Measurements from ENCODE around the gene NOC4L. TPM values are rescaled to one million over a fixed set of nuclear protein-coding genes. Genes with fewer than 3 reads are reported as not detected.
A peak's percentile ranks its signal among the peaks of the same experiment; 100 is the strongest.
"Not testable (repeated sequence)": the region's sequence is repeated elsewhere in the genome, so short reads cannot be mapped to it uniquely, and the experiment has no call there.

The NOC4L gene
- total and polyA plus RNA-seq, 2 of the 4 experiments (the other 2 are of a cell fraction), result 5.2 to 13.4 TPM

- Histone ChIP-seq H3K27me3 (ENCODE audit: control insufficient read depth, insufficient read depth, low read length) (no peaks in the 10 kb centered on the region), H3K79me1 (ENCODE audit: low read depth in 1 of 2, low read length in 2 of 2) (no peaks in the 10 kb centered on the region), H4K91ac (ENCODE audit: insufficient read depth, low read depth, low read length) (no peak overlapping the region), H3K27ac (ENCODE audit: insufficient read depth, low read length) (no peak overlapping the region), H2BK15ac (ENCODE audit: low read depth, low read length) (no peak overlapping the region), H3K18ac (ENCODE audit: low read depth, low read length) (no peak overlapping the region), H3K4me2 (ENCODE audit: low read depth, low read length) (no peak overlapping the region), H2AK9ac (replicated peaks; ENCODE audit: low read depth, low read length, poor library complexity) (peak overlapping the region; percentile 37), H3K4me3 (ENCODE audit: insufficient read depth, low read depth, low read length) (no peak overlapping the region), H4K20me1 (ENCODE audit: insufficient read depth, low read length) (no peaks in the 10 kb centered on the region), H3K9me3 (ENCODE audit: control insufficient read depth, insufficient read depth, low read length) (no peaks in the 10 kb centered on the region), H2AK5ac (ENCODE audit: low read depth, low read length) (no peak overlapping the region), H3K9ac (ENCODE audit: low read depth, low read length) (no peak overlapping the region), H3K56ac (ENCODE audit: extremely low read depth, insufficient read depth, low read length) (no peak overlapping the region), H3K36me3 (ENCODE audit: control insufficient read depth, insufficient read depth, low read length) (peaks cover 11% of the 10 kb centered on the region), H2BK5ac (ENCODE audit: low read depth, low read length, poor library complexity, severe bottlenecking) (no peak overlapping the region), H4K8ac (ENCODE audit: low read depth in 2 of 2, low read length in 2 of 2) (no peak overlapping the region), H2AFZ (replicated peaks; ENCODE audit: low read length, poor library complexity) (peak overlapping the region; percentile 63), H3K9me1 (ENCODE audit: insufficient read depth, low read length) (no peaks in the 10 kb centered on the region), H2BK120ac (ENCODE audit: low read depth, low read length) (no peak overlapping the region), H3K4ac (ENCODE audit: low read depth, low read length) (no peak overlapping the region), H2BK20ac (ENCODE audit: low read depth, low read length) (no peak overlapping the region), H3K4me1 (ENCODE audit: control insufficient read depth, insufficient read depth, low read length) (no peaks in the 10 kb centered on the region), H4K5ac (ENCODE audit: low read depth, low read length) (no peak overlapping the region), H3K23ac (ENCODE audit: low read depth, low read length) (no peak overlapping the region), H3K14ac (replicated peaks; ENCODE audit: low read depth, low read length) (no peak overlapping the region)
- in situ Hi-C loops (cut with MboI; ENCODE audit: low sequenced_read_pairs) (no loop called here), dilution Hi-C loops (cut with HindIII; ENCODE audit: low sequenced_read_pairs, unreplicated experiment) (no loop called here), intact Hi-C loops (cut with micrococcal nuclease) (no loop called here)
- 86% methylated on average over 9 of the region's 27 CpGs; no CpG with 5 or more reads in 1 of the 2 experiments for WGBS, 2 experiments (ENCODE audit: extremely low coverage in 2 of 2, insufficient read length in 1 of 2)
- ChIA-PET CTCF (no interaction called here), POLR2A (ENCODE audit: unreplicated experiment) (no interaction called here)
- no TSS peak for BruUV-seq (replicated peaks)
- DNase-seq (no peak), ATAC-seq (ENCODE audit: low read depth) (peak; percentile 15; the same call in 1 of the 2 replicates)
- TF ChIP-seq CHD1 (IDR thresholded peaks at IDR 0.05; ENCODE audit: low read depth, low read length) (no peak), RAD21 (IDR thresholded peaks at IDR 0.05; ENCODE audit: low read length) (no peak)
These were observed 10.2 kb upstream of the NOC4L start for GRCh38 chr12:132133952-132134652.

- H4K20me1 ChIP-seq (ENCODE audit: insufficient read depth, low read length); H3K79me1 ChIP-seq (ENCODE audit: low read depth in 1 of 2, low read length in 2 of 2); H3K4ac ChIP-seq (ENCODE audit: low read depth, low read length); H3K4me1 ChIP-seq (ENCODE audit: control insufficient read depth, insufficient read depth, low read length); intact Hi-C loops (cut with micrococcal nuclease); H3K9me3 ChIP-seq (ENCODE audit: control insufficient read depth, insufficient read depth, low read length); H4K8ac ChIP-seq (ENCODE audit: low read depth in 2 of 2, low read length in 2 of 2); H2BK20ac ChIP-seq (ENCODE audit: low read depth, low read length); POLR2A ChIA-PET (ENCODE audit: unreplicated experiment); H3K56ac ChIP-seq (ENCODE audit: extremely low read depth, insufficient read depth, low read length); H3K27me3 ChIP-seq (ENCODE audit: control insufficient read depth, insufficient read depth, low read length); H2AFZ ChIP-seq (replicated peaks; ENCODE audit: low read length, poor library complexity); H3K9ac ChIP-seq (ENCODE audit: low read depth, low read length); H2BK120ac ChIP-seq (ENCODE audit: low read depth, low read length); H4K91ac ChIP-seq (ENCODE audit: insufficient read depth, low read depth, low read length); H3K4me2 ChIP-seq (ENCODE audit: low read depth, low read length); H2BK15ac ChIP-seq (ENCODE audit: low read depth, low read length); H4K5ac ChIP-seq (ENCODE audit: low read depth, low read length); H2AK5ac ChIP-seq (ENCODE audit: low read depth, low read length); ATAC-seq (ENCODE audit: low read depth); H3K9me1 ChIP-seq (ENCODE audit: insufficient read depth, low read length); dilution Hi-C loops (cut with HindIII; ENCODE audit: low sequenced_read_pairs, unreplicated experiment); H2BK5ac ChIP-seq (ENCODE audit: low read depth, low read length, poor library complexity, severe bottlenecking); in situ Hi-C loops (cut with MboI; ENCODE audit: low sequenced_read_pairs); H3K14ac ChIP-seq (replicated peaks; ENCODE audit: low read depth, low read length); H3K27ac ChIP-seq (ENCODE audit: insufficient read depth, low read length); H3K18ac ChIP-seq (ENCODE audit: low read depth, low read length); H3K23ac ChIP-seq (ENCODE audit: low read depth, low read length); H3K4me3 ChIP-seq (ENCODE audit: insufficient read depth, low read depth, low read length); CTCF ChIA-PET; DNase-seq; BruUV-seq (replicated peaks); H2AK9ac ChIP-seq (replicated peaks; ENCODE audit: low read depth, low read length, poor library complexity): not testable (repeated sequence)
- WGBS, 2 experiments (ENCODE audit: extremely low coverage in 2 of 2, insufficient read length in 1 of 2), result no CpG with 5 or more reads among the region's 39 CpGs
- peaks cover 17% of the 10 kb centered on the region for H3K36me3 ChIP-seq (ENCODE audit: control insufficient read depth, insufficient read depth, low read length)
These were observed 9.5 kb upstream of the NOC4L start for GRCh38 chr12:132134653-132135183.
